Sigmoid colon (tissue), 7 donors: ENCODE results near the gene IL12RB1. TPM values are rescaled to one million over a fixed set of nuclear protein-coding genes. Genes with fewer than 3 reads are reported as not detected.

Source experiments
- DNase-seq: peaks from one replicate; pipeline ENCODE4 v3.0.0-alpha.2; 2019
- H3K27ac ChIP-seq, 4 donors: fragments of 200-600 bp; sonication (generic); one replicate each; pipeline ENCODE4 v1.5.1; 2016 to 2019; ENCODE audit warnings: mild to moderate bottlenecking in 1 of 4
- H3K27me3 ChIP-seq, 3 donors: fragments of 200-600 bp; sonication (generic); one replicate each; pipeline ENCODE4 v1.5.1; 2019; ENCODE audit warnings: mild to moderate bottlenecking in 1 of 3
- H3K36me3 ChIP-seq, 4 donors: fragments of 200-600 bp; sonication (generic); one replicate each; pipeline ENCODE4 v1.5.1; 2016 to 2019
- H3K4me1 ChIP-seq, 4 donors: fragments of 200-600 bp; sonication (generic); one replicate each; pipeline ENCODE4 v1.5.1; 2017 to 2019
- H3K4me3 ChIP-seq, 4 donors: fragments of 200-600 bp; sonication (generic); one replicate each; pipeline ENCODE4 v1.5.1; 2017 to 2019; ENCODE audit warnings: mild to moderate bottlenecking in 2 of 4, moderate library complexity in 1 of 4
- H3K9me3 ChIP-seq, 4 donors: fragments of 200-600 bp in 3 of 4; sonication (generic) in 3 of 4; one replicate each; pipeline versions ENCODE4 v1.5.1 to v1.6.1; 2013 to 2019
- CTCF ChIP-seq, 4 experiments: fragments of 450-650 bp in 3 of 4; fragments of 200-600 bp in 1 of 4; IDR thresholded peaks; one replicate each; pipeline ENCODE4 v1.5.1; 2016 to 2019; ENCODE audit warnings: antibody characterized with exemption in 4 of 4, mild to moderate bottlenecking in 3 of 4, moderate library complexity in 2 of 4
- EP300 ChIP-seq, 4 donors: sonication (generic); formaldehyde crosslinking; IDR thresholded peaks; one replicate each; pipeline ENCODE4 v1.6.1; 2017; ENCODE audit warnings: antibody characterized with exemption in 4 of 4
- POLR2A ChIP-seq, 2 donors: fragments of 450-650 bp; IDR thresholded peaks; one replicate each; pipeline ENCODE4 v1.6.1; 2016; ENCODE audit warnings: antibody characterized with exemption in 2 of 2, mild to moderate bottlenecking in 2 of 2, moderate library complexity in 2 of 2
- POLR2AphosphoS5 ChIP-seq, 4 donors: sonication (generic); formaldehyde crosslinking; IDR thresholded peaks; one replicate each; pipeline ENCODE4 v1.6.1; 2017; ENCODE audit warnings: antibody characterized with exemption in 4 of 4
- WGBS, 2 donors: extraction: QIAGEN DNeasy Blood & Tissue Kit; methylation state at CpG; one replicate each; pipeline ENCODE4 v1.1.7; 2013; 5-methylcytosine and 5-hydroxymethylcytosine counted together
- intact Hi-C: fragments of 100-400 bp; cut with DNase I; formaldehyde crosslinking; loops from one replicate; pipeline ENCODE4 v1.15.1; 2023
- polyA plus RNA-seq, 3 donors: library from polyadenylated mRNA; stranded (reverse); fragments of 200-250 nt; gene quantifications; one replicate each; pipeline ENCODE4 v1.2.3, GENCODE V29; 2013
- total RNA-seq, 4 donors: library from RNA; depleted of rRNA; stranded (reverse); fragments of >200 nt; gene quantifications; one replicate each; pipeline ENCODE4 v1.1.0, GENCODE V29; 2016
- donor health status: healthy with polysubstance abuse.
- donor health status: Bipolar disorder and iron deficiency.
- donor health status: healthy.

Gene IL12RB1
- total and polyA plus RNA-seq, 7 donors = 0.99 to 6.0 (median 2.0) TPM; not detected in 1

- intact Hi-C loops = no loop called here
- 72 to 78% methylated on average over 17 of the region's 17 CpGs for WGBS, 2 donors
- H3K27me3 ChIP-seq = no peaks in the 10 kb centered on the region
- no peaks in the 10 kb centered on the region for H3K9me3 ChIP-seq
- H3K4me3 ChIP-seq = no peak overlapping the region
- TF ChIP-seq CTCF (IDR thresholded peaks at IDR 0.05) (no peak), POLR2AphosphoS5 (IDR thresholded peaks at IDR 0.05) (peak in 2 of 4 donors; percentile 17 to 27), EP300 (IDR thresholded peaks at IDR 0.05) (peak in 1 of 4 donors; percentile 3), POLR2A (IDR thresholded peaks at IDR 0.05) (no peak)
- peaks cover 0 to 37% (median 22%) of the 10 kb centered on the region in 4 donors for H3K4me1 ChIP-seq
- DNase-seq = no peak
- peaks cover 30 to 56% (median 40%) of the 10 kb centered on the region in 4 donors for H3K36me3 ChIP-seq
- H3K27ac ChIP-seq = peak overlapping the region; percentile 33 to 65 (median 58)
Observed at GRCh38 chr19:18013210-18014111, 73.3 kb downstream of the IL12RB1 start.

DNA sequence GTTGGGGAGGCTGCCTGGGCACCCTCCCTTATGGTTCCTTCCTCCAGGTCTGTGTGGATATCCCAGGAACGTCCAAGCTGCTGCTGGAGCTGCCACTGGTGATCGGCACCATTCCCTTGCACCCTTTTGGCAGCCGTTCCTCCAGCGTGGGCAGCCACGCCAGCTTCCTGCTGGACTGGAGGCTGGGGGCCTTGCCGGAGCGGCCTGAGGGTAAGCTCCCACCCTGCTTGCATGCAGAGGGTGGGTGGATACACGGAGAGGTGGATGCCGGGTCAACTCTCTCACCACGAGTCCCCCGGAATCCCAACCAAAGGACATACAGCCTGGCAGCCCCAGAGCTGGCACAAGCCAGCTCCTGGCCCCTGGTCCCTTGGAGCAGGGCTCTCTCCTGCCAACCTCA is 76.6 kb downstream of the IL12RB1 start:
- 87 to 93% methylated on average over 11 of the region's 11 CpGs for WGBS, 2 donors
- Histone ChIP-seq H3K27me3 (no peaks in the 10 kb centered on the region), H3K27ac (peak overlapping the region in 3 of 4 donors; percentile 18 to 40 (median 19)), H3K4me1 (peaks cover 0 to 41% (median 20%) of the 10 kb centered on the region in 4 donors), H3K4me3 (peak overlapping the region; percentile 35 to 61 (median 54)), H3K9me3 (no peaks in the 10 kb centered on the region), H3K36me3 (peaks cover 30 to 52% (median 40%) of the 10 kb centered on the region in 4 donors)
- intact Hi-C loops = no loop called here
- no peak for TF ChIP-seq CTCF (IDR thresholded peaks at IDR 0.05)
- no peak for TF ChIP-seq EP300 (IDR thresholded peaks at IDR 0.05)
- no peak for TF ChIP-seq POLR2AphosphoS5 (IDR thresholded peaks at IDR 0.05)
- DNase-seq = no peak

GRCh38 chr19:18009412-18010066 is 77.2 kb downstream of the IL12RB1 start:
- Histone ChIP-seq H3K4me3 (peak overlapping the region; percentile 35 to 61 (median 54)), H3K27me3 (no peaks in the 10 kb centered on the region), H3K9me3 (no peaks in the 10 kb centered on the region), H3K27ac (peak overlapping the region; percentile 85 to 92 (median 89)), H3K36me3 (peaks cover 30 to 50% (median 40%) of the 10 kb centered on the region in 4 donors), H3K4me1 (peaks cover 0 to 41% (median 18%) of the 10 kb centered on the region in 4 donors)
- intact Hi-C loops = loop anchor here (5.0 kb wide), 1 partner anchor 153 kb away; no protein-coding TSS in a partner anchor
- TF ChIP-seq CTCF (IDR thresholded peaks at IDR 0.05) (no peak), EP300 (IDR thresholded peaks at IDR 0.05) (no peak), POLR2AphosphoS5 (IDR thresholded peaks at IDR 0.05) (no peak), POLR2A (IDR thresholded peaks at IDR 0.05) (no peak)
- DNase-seq = no peak
- 92% methylated on average over 37 of the region's 37 CpGs for WGBS, 2 donors

Other genes starting within 250 kb of the IL12RB1 start
- gene JAK3, start 239.0 kb downstream of the IL12RB1 start, total RNA-seq = 1 to 10 TPM; 1.4 to 4.3 (median 1.7) TPM
- gene JAK3, start 239.0 kb downstream of the IL12RB1 start, polyA plus RNA-seq = 10 to 100 TPM in 1 of 3 donors, 1 to 10 TPM in 1, under 1 TPM in 1; 0.46 to 22.0 (median 1.2) TPM
- 1,000 to 10,000 TPM; 1,686 to 2,372 (median 2,021) TPM for gene RPL18A, start 227.0 kb downstream of the IL12RB1 start, total RNA-seq
- 1,000 to 10,000 TPM; 3,119 to 3,945 (median 3,295) TPM for gene RPL18A, start 227.0 kb downstream of the IL12RB1 start, polyA plus RNA-seq
- gene SLC5A5, start 215.0 kb downstream of the IL12RB1 start, total RNA-seq = not detected
- under 1 TPM in 2 of 3 donors, not detected in 1; 0.13 to 0.60 TPM for gene SLC5A5, start 215.0 kb downstream of the IL12RB1 start, polyA plus RNA-seq
- 10 to 100 TPM; 52.8 to 86.4 (median 73.1) TPM for gene CCDC124, start 153.9 kb downstream of the IL12RB1 start, total RNA-seq
- gene CCDC124, start 153.9 kb downstream of the IL12RB1 start, polyA plus RNA-seq = 100 to 1,000 TPM in 1 of 3 donors, 10 to 100 TPM in 2; 72.8 to 126 (median 99.1) TPM
- under 1 TPM in 2 of 4 donors, not detected in 2; 0.33 to 0.55 TPM for gene KCNN1, start 119.8 kb downstream of the IL12RB1 start, total RNA-seq
- gene KCNN1, start 119.8 kb downstream of the IL12RB1 start, polyA plus RNA-seq = under 1 TPM in 1 of 3 donors, not detected in 2; 0.17 TPM
- 10 to 100 TPM; 34.5 to 54.2 (median 37.0) TPM for gene ARRDC2, start 78.8 kb downstream of the IL12RB1 start, total RNA-seq
- gene ARRDC2, start 78.8 kb downstream of the IL12RB1 start, polyA plus RNA-seq = 10 to 100 TPM; 22.2 to 44.2 (median 36.5) TPM
- 1 to 10 TPM; 2.6 to 6.9 (median 3.3) TPM for gene MAST3, start 10.8 kb upstream of the IL12RB1 start, total RNA-seq
- 10 to 100 TPM in 1 of 3 donors, 1 to 10 TPM in 2; 4.2 to 16.3 (median 5.3) TPM for gene MAST3, start 10.8 kb upstream of the IL12RB1 start, polyA plus RNA-seq
- gene PIK3R2, start 66.2 kb upstream of the IL12RB1 start, total RNA-seq = 10 to 100 TPM in 2 of 4 donors, 1 to 10 TPM in 2; 7.8 to 18.0 (median 9.5) TPM
- 1 to 10 TPM; 1.8 to 8.7 (median 6.5) TPM for gene PIK3R2, start 66.2 kb upstream of the IL12RB1 start, polyA plus RNA-seq
- gene IFI30, start 86.9 kb upstream of the IL12RB1 start, total RNA-seq = 10 to 100 TPM in 3 of 4 donors, 1 to 10 TPM in 1; 9.1 to 45.7 (median 44.5) TPM
- 100 to 1,000 TPM in 2 of 3 donors, 10 to 100 TPM in 1; 96.7 to 412 (median 178) TPM for gene IFI30, start 86.9 kb upstream of the IL12RB1 start, polyA plus RNA-seq
- gene MPV17L2, start 106.3 kb upstream of the IL12RB1 start, total RNA-seq = 10 to 100 TPM; 15.8 to 37.3 (median 26.2) TPM
- 10 to 100 TPM in 2 of 3 donors, 1 to 10 TPM in 1; 9.0 to 26.4 (median 12.0) TPM for gene MPV17L2, start 106.3 kb upstream of the IL12RB1 start, polyA plus RNA-seq
- 1 to 10 TPM in 3 of 4 donors, under 1 TPM in 1; 0.66 to 2.9 (median 2.2) TPM for gene RAB3A, start 117.1 kb upstream of the IL12RB1 start, total RNA-seq
- gene RAB3A, start 117.1 kb upstream of the IL12RB1 start, polyA plus RNA-seq = 1 to 10 TPM; 2.1 to 4.8 (median 4.2) TPM
- 1 to 10 TPM; 1.8 to 8.6 (median 4.5) TPM for gene PDE4C, start 139.5 kb upstream of the IL12RB1 start, total RNA-seq
- gene PDE4C, start 139.5 kb upstream of the IL12RB1 start, polyA plus RNA-seq = 1 to 10 TPM in 1 of 3 donors, not detected in 2; 4.0 TPM
- 1 to 10 TPM; 1.4 to 5.8 (median 2.9) TPM for gene IQCN, start 187.5 kb upstream of the IL12RB1 start, total RNA-seq
- gene IQCN, start 187.5 kb upstream of the IL12RB1 start, polyA plus RNA-seq = 1 to 10 TPM; 1.2 to 4.4 (median 3.4) TPM
- 100 to 1,000 TPM; 163 to 369 (median 230) TPM for gene JUND, start 194.7 kb upstream of the IL12RB1 start, total RNA-seq
- 100 to 1,000 TPM; 179 to 221 (median 180) TPM for gene JUND, start 194.7 kb upstream of the IL12RB1 start, polyA plus RNA-seq
- 100 to 1,000 TPM in 3 of 4 donors, 10 to 100 TPM in 1; 89.1 to 144 (median 119) TPM for gene LSM4, start 236.1 kb upstream of the IL12RB1 start, total RNA-seq
- 100 to 1,000 TPM; 214 to 285 (median 256) TPM for gene LSM4, start 236.1 kb upstream of the IL12RB1 start, polyA plus RNA-seq